K562 (cell line): ENCODE results near the gene KCNK6. TPM values are rescaled to one million over a fixed set of nuclear protein-coding genes. Genes with fewer than 3 reads are reported as not detected.

Experiments
- ASH1L ChIP-seq: fragments of 450-650 bp; IDR thresholded peaks from 2 replicates; pipeline ENCODE4 v1.6.1; 2018; ENCODE audit warnings: borderline replicate concordance, mild to moderate bottlenecking, low read depth; ENCODE audit not compliant: partially characterized antibody
- DIDO1 ChIP-seq: fragments of 450-650 bp; IDR thresholded peaks from 2 replicates; pipeline ENCODE4 v1.6.1; 2016; ENCODE audit warnings: low read depth, missing biosample characterization, missing genetic modification characterization
- ETV6 ChIP-seq, 3 experiments: fragments of 150-350 bp in 1 of 3; sonication (generic) in 1 of 3; formaldehyde crosslinking in 1 of 3; IDR thresholded peaks; 2 replicates each; pipeline versions ENCODE4 v1.6.1 to v1.8.0; 2014 to 2022; ENCODE audit warnings: borderline replicate concordance in 2 of 3, low read depth in 2 of 3, antibody characterized with exemption in 1 of 3, low read length in 1 of 3, mild to moderate bottlenecking in 1 of 3, missing genetic modification reagents in 1 of 3
- GATAD2A ChIP-seq: fragments of 450-650 bp; IDR thresholded peaks from 2 replicates; pipeline ENCODE4 v1.6.1; 2017
- NRF1 ChIP-seq, 2 experiments: fragments of 450-650 bp; IDR thresholded peaks in 1 of 2; conservative IDR thresholded peaks in 1 of 2; 2 replicates each; pipeline ENCODE4 v1.6.1; 2014; ENCODE audit warnings: mild to moderate bottlenecking in 2 of 2
- POLR2G ChIP-seq: fragments of 200-400 bp; formaldehyde crosslinking; IDR thresholded peaks from 2 replicates; pipeline ENCODE4 v1.6.1; 2017; ENCODE audit warnings: low read depth, mild to moderate bottlenecking, antibody characterized with exemption, low read length, moderate library complexity
- TCF7 ChIP-seq: sonication (generic); IDR thresholded peaks from 2 replicates; pipeline ENCODE4 v1.6.1; 2016; ENCODE audit warnings: antibody characterized with exemption, borderline replicate concordance
- ZNF408 ChIP-seq: fragments of 250-450 bp; sonication (Bioruptor Pico); IDR thresholded peaks from 2 replicates; pipeline ENCODE4 v1.4.0; 2020; ENCODE audit warnings: low read depth, mild to moderate bottlenecking, moderate library complexity
- ZNF644 ChIP-seq: fragments of 200-800 bp; sonication (Bioruptor generic); IDR thresholded peaks from 2 replicates; pipeline ENCODE4 v1.6.1; 2016; ENCODE audit warnings: low read depth, missing genetic modification characterization, missing compliant biosample characterization
- polyA plus RNA-seq, 8 experiments: library from polyadenylated mRNA; depleted of rRNA in 4 of 8; stranded (reverse) in 5 of 8; unstranded in 3 of 8; fragments of >200 nt; fragmentation: Nextera tagmentation in 2 of 8; fragmentation: Illumina TruSeq in 1 of 8; extraction: Ambion mirVana in 2 of 8; extraction: Trizol in 1 of 8; gene quantifications; 2 replicates each; pipeline versions ENCODE4 v1.2.1 to v1.2.3, GENCODE V29; 2011 to 2014; ENCODE audit warnings: inconsistent platforms in 1 of 8, missing spikeins in 1 of 8
- total RNA-seq, 7 experiments: library from RNA; depleted of rRNA in 6 of 7; stranded (reverse); fragments of >200 nt in 6 of 7; fragmentation: Illumina TruSeq in 2 of 7; extraction: Trizol in 2 of 7; gene quantifications; 2 replicates each; pipeline versions ENCODE4 v1.2.1 to v1.2.3, GENCODE V29; 2011 to 2021; ENCODE audit warnings: low replicate concordance in 1 of 7
- TF ChIP-seq, protein P1 (sequence below), 2 experiments: fragments of 450-650 bp; IDR thresholded peaks; 2 replicates each; pipeline ENCODE4 v1.6.1; 2016; ENCODE audit warnings: mild to moderate bottlenecking in 2 of 2, borderline replicate concordance in 1 of 2, low read depth in 1 of 2, moderate library complexity in 1 of 2
- TF ChIP-seq, protein P2 (sequence below): fragments of 250-450 bp; sonication (Bioruptor Pico); IDR thresholded peaks from 2 replicates; pipeline ENCODE4 v1.4.0; 2020; ENCODE audit warnings: mild to moderate bottlenecking
- TF ChIP-seq, protein P3 (sequence below): fragments of 450-650 bp; conservative IDR thresholded peaks from 2 replicates; pipeline ENCODE4 v1.6.1; 2016; ENCODE audit warnings: missing genetic modification characterization, low read depth, mild to moderate bottlenecking, missing compliant biosample characterization, moderate library complexity

The KCNK6 gene
- total and polyA plus RNA-seq, 9 of the 15 experiments (the other 6 are each of a cell fraction or from before 2014, with no cell fraction given), result 0.05 to 0.42 (median 0.15) TPM

DNA sequence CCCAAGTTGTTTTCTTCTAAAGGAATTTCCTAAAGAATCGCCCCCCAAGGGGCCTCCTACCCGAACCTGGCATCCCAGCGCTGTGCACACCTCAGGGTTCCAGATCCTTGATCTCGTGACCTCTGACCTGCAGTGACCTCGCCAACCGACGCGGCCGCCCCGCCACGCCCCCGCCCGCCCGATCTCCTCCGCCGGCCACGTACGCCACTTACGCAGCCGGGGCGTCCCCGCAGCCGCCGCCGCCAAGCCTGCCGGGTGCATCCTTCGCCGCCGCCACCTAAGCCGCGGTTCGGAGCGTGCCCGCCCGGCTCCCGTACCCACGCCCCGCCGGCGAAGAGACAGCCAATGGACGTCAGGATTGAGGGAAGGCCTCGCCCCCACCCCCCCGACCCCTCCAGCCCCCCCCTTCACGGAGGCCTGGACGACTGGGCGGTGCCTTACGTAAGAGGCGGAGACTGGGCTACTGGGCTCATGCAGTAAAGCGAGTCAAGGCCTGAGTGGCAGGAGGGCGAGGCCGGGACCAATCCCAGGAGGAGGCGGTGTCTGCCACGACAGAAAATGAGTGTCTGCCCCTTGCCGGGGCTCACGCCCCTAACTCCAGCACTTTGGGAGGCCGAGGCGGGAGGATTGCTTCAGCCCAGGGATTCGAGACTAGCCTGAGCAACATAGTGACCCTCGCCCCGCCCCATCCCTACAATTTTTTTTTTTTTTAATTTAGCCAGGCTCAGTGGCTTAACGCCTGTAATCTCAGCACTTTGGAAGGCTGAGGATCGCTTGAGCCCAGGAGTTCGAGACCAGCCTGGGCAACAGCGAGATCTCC, 3.8 kb upstream of the KCNK6 start, which contains the start of gene YIF1B (continued):
- TF ChIP-seq, protein P1, sequence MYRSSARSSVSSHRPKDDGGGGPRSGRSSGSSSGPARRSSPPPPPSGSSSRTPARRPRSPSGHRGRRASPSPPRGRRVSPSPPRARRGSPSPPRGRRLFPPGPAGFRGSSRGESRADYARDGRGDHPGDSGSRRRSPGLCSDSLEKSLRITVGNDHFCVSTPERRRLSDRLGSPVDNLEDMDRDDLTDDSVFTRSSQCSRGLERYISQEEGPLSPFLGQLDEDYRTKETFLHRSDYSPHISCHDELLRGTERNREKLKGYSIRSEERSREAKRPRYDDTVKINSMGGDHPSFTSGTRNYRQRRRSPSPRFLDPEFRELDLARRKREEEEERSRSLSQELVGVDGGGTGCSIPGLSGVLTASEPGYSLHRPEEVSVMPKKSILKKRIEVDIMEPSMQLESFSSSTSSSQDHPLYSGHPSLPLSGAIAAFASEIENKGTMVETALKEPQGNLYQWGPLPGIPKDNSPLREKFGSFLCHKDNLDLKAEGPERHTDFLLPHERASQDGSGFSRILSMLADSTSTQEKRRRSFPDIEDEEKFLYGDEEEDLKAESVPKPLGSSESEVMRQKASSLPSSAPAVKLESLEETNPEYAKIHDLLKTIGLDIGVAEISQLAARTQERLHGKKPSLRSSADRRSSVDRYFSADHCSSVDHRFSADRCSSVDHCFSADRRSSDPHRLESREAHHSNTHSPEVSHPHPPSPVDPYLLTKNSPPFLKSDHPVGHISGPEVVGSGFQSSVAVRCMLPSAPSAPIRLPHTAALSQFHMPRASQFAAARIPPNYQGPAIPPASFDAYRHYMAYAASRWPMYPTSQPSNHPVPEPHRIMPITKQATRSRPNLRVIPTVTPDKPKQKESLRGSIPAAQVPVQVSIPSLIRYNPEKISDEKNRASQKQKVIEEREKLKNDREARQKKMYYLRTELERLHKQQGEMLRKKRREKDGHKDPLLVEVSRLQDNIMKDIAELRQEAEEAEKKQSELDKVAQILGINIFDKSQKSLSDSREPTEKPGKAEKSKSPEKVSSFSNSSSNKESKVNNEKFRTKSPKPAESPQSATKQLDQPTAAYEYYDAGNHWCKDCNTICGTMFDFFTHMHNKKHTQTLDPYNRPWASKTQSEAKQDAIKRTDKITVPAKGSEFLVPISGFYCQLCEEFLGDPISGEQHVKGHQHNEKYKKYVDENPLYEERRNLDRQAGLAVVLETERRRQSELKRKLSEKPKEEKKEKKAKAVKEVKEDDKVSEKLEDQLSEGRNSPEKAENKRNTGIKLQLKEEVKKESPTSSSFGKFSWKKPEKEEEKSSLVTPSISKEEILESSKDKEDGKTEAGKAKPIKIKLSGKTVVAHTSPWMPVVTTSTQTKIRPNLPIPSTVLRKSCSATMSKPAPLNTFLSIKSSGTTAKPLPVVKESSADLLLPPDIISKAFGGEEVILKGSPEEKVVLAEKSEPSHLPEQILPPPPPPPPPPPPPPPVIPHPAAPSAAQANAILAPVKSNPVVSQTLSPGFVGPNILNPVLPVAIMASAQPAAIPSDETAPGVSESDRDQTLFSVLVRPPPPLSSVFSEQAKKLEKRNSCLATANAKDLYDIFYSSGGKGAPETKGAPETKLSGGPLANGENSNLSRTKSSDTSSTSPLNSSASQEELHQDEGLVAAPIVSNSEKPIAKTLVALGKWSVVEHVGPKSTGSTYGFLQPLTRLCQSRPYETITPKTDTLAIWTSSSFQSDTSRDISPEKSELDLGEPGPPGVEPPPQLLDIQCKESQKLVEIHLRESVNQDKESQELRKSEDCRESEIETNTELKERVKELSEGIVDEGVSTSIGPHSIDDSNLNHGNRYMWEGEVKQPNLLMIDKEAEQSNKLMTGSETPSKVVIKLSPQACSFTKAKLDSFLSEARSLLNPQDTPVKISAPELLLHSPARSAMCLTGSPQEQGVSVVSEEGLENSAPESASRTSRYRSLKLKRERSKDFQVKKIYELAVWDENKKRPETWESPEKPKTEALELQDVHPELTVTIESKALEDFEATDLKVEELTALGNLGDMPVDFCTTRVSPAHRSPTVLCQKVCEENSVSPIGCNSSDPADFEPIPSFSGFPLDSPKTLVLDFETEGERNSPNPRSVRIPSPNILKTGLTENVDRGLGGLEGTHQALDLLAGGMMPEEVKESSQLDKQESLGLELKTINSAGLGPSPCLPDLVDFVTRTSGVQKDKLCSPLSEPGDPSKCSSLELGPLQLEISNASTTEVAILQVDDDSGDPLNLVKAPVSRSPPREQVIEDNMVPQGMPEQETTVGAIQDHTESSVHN (IDR thresholded peaks at IDR 0.05; ENCODE audit: borderline replicate concordance in 1 of 2, low read depth in 1 of 2), result no peak
- no peak; the same call in 1 of the 2 replicates for TF ChIP-seq ZNF644
- TF ChIP-seq TCF7, result no peak
- no peak for TF ChIP-seq ASH1L
- no peak for TF ChIP-seq GATAD2A
- TF ChIP-seq, protein P2, sequence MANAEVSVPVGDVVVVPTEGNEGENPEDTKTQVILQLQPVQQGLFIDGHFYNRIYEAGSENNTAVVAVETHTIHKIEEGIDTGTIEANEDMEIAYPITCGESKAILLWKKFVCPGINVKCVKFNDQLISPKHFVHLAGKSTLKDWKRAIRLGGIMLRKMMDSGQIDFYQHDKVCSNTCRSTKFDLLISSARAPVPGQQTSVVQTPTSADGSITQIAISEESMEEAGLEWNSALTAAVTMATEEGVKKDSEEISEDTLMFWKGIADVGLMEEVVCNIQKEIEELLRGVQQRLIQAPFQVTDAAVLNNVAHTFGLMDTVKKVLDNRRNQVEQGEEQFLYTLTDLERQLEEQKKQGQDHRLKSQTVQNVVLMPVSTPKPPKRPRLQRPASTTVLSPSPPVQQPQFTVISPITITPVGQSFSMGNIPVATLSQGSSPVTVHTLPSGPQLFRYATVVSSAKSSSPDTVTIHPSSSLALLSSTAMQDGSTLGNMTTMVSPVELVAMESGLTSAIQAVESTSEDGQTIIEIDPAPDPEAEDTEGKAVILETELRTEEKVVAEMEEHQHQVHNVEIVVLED (CRISPR knock-in tag), result peak; percentile 60
- no peak for TF ChIP-seq ZNF408
- TF ChIP-seq DIDO1, result no peak
- TF ChIP-seq, protein P3, sequence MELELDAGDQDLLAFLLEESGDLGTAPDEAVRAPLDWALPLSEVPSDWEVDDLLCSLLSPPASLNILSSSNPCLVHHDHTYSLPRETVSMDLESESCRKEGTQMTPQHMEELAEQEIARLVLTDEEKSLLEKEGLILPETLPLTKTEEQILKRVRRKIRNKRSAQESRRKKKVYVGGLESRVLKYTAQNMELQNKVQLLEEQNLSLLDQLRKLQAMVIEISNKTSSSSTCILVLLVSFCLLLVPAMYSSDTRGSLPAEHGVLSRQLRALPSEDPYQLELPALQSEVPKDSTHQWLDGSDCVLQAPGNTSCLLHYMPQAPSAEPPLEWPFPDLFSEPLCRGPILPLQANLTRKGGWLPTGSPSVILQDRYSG (tag), result no peak
- TF ChIP-seq POLR2G, result peak; percentile 73
- TF ChIP-seq ETV6 (IDR thresholded peaks at IDR 0.05; ENCODE audit: borderline replicate concordance in 1 of 2, low read depth in 2 of 2, low read length in 1 of 2), result peak in 1 of 2 experiments; percentile 43; a peak in 1 of 4 replicates
- no peak for TF ChIP-seq ETV6 (CRISPR knock-in tag; IDR thresholded peaks at IDR 0.05; ENCODE audit: borderline replicate concordance)
- peak; percentile 66 to 70 for TF ChIP-seq NRF1 (conservative IDR thresholded peaks at IDR 0.05 in 1 of 2, IDR thresholded peaks at IDR 0.05 in 1 of 2)
